GM21381 (cell line): ENCODE measurements around the gene CAPN5.
A peak's percentile ranks its signal among the peaks of the same experiment; 100 is the strongest.

ENCODE experiments used
- ATAC-seq: cut with Tn5 transposase; IDR thresholded peaks from one replicate; pipeline ENCODE4 v1.9.1; 2021; ENCODE audit warnings: mild to moderate bottlenecking, moderate library complexity; ENCODE audit not compliant: unreplicated experiment

CAPN5 gene

DNA sequence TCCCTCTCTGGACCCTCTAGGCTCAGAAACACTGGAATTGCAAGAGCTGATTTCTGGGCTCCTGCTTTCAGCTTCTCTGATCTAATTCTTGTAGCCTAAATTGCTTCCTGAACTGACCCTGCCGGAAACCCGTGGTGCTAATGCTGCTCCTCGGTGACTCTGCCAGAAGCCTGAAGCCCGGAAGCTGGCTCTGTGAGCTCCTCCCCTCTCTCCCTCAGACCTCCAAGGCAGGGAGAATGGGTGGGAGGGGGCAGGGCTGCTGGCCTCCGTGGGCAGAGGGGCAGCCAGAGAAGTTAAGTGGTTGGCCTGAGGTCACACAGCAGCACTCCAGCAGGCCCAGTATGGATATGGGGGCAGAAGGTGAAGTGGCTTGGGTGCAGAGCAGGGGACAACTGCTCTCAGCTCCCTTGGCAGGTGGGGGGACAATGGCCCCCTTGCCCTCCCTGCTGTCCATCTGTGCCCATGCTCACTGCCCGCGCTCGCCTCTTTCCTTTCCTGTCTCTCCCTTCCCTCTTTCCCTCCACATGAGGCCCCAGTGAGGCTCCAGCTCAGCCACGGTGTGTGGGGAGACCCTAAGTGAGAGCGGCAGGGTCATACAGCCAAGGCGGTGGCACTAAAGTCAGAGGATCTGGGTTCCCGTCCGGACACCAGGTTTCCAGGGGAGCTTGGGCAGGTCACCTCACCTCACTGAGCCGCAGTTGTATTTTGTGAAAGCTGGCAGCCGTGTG lies 16.2 kb downstream of the CAPN5 start:
- no peak for ATAC-seq

DNA sequence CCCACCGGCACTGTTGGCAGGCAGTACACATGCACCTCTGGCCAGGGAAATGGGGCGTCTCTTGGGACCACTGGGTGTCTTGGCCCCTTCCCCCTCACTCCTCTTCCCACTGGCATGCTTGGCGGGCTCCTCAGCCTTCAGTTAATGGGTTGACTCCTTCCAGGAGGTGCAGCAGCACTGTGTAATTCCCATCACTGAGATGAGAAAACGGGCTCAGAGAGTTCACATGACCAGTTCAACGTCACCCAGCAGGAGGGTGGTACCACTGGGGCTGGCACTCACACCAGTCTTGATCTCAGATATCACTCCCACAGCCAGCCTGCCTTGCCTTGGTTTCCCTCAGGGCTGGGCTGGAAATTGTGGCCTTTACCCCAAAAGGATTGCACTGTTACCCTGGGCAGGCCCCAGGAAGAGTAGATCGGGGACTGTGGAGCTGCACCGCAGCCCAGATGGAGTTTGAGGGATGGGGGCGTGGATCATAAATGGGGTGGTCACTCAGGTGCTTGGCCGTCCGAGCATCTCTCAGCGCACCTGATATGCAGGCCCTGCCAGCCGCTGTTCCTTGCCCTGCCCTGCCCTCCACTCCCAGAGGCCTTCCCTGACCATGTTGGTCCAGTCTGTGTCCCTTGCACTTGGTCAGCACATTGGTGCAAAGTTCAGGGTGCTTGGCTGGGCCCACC lies 16.9 kb downstream of the CAPN5 start:
- no peak for ATAC-seq

DNA sequence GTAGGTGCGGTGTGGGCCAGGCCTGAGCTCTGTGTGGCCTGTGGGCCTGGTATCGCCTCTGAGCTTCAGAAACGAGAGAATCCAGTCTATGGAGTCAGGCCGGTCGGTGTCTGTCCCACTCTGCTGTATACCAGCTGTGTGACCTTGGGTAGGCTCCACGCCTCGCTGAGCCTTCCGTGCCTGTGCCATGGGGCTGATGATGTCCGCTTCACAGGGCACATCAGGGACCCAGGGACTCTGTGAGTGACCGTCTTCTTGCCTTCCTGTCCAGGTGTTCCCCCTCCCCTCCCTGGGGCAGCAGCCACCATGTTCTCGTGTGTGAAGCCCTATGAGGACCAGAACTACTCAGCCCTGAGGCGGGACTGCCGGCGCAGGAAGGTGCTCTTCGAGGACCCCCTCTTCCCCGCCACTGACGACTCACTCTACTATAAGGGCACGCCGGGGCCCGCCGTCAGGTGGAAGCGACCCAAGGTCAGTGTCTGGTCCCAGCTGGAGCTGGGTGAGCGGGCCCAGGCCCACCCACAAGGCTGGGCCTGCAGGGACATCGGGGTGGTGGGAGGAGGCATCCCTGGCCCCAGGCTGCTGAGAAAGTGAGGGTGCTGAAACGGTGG lies 17.9 kb downstream of the CAPN5 start:
- no peak for ATAC-seq

DNA sequence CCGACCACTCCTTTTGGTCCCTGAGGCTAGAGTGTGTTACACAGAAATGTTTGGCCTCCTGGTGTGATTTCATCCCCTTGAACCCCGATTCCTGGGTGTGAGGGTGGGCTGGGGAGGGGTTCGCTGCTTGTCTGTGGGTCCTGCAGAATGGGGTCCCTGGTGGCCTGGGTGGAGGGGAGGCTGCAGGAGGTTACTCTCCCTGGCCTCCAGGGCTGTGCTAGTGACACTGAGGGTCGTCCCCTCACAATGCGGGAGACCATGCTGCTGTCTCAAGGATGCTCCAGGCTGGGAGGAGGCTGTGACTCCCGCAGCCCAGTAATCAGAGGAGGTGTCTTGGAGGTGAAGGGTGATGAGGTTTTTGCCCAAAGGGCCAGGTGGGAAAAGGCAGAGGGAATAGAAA lies 18.9 kb downstream of the CAPN5 start:
- ATAC-seq, result no peak

DNA sequence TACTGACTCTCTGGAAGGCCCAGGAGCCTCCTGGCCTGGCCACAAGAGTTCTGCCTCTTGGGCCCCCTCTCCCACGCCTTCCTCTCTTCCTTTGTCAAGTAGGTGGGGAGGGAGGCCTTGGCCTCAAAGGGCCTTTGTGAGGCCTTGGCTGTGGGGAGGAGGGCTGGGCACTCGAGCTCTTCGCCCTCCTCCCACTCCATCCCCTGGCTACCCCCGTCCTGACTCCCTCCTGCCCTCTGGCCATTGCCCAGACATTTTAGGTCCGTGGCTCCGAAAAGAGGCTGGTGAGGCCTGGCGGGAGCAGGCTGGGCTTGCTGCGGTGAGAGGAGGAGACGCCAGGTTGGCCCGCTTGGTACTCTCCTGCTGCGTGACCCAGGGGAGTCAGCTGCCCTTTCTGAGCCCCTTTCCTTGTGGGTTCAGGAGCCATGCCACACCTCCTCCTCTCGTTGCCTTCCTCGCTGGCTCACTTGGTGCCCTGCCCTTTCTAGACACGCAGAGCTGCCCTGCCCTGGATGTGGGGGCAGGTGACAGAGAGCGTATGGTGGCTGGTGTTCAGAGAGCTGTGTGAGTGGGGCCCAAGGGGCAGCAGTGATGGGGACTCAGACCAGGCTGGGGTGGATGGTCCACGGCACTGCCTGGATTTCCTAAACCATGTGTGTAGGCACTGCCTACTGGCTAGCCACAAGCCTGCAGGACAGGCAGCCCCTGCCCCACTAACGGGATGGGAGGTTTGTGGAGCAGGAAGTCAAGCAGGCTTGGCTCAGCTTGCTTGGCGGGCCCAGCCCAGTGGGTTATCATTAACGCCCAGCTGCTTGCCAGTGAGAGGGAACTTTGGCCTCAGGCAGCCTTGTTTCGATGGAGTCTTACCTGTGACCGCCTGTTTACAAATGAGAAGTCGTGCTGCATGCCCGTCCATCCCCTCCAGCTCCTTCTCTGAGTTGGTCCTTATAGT lies 20.0 kb downstream of the CAPN5 start:
- ATAC-seq, result no peak

DNA sequence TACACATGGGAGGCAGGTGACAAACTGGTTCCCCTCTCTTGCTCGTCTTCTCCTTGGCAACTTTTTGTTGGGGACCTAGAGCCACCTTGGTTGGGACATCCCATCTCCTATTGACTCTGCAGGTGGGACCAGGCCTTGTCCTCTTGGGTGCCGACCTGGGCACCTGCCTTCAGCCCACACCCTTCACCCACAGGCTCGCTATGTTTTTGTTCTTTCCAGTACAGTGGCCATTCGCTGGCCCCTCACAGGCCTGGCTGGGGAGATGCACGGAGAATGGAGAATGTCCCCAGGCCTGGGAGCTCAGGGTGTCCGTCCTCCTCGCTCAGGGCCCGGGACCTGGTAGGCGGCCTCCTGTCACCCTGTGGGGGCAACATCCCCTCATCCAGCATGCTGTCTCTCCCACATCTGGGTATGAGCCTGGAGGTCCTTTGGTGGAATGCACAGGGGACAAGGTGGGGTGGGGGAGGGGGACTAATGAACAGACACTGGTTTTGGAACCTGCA lies 21.0 kb downstream of the CAPN5 start:
- ATAC-seq, result no peak

DNA sequence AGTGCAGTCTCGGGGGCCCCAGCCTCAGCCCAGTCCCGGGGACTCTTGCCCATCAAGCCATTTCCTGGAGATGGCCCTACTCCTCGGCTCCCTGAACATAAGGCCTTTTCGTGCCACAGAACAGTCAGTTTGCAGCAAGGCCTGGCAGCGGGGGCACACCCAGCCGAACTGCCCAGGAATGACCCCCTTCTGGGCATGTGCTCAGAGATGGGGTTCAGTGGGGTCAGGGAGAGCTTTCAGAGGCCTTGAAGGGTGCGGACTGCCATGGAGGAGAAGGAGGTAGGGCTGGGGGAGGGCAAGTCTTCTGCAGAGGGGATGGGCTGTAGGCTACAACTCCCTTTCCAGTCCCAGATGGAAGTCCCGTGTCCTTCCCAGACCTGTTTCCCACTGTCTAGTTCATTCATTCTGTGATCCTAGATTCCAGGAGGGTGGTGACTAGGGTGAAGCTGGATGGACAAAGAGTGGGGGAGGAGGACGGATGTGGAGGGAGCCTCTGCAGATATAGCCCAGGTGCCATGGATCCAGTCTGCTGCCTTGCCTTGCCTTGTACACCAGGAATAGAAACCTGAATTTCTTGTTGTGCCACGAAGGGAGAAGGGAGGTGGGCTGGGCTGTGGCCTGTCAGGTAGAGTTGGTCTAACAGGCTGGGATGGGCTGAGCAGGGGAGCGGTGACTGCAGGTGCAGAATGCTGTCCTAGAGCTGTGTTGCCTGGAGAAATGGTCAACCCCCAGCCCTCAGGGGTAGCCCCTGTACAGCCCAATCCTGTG lies 21.6 kb downstream of the CAPN5 start:
- no peak for ATAC-seq

DNA sequence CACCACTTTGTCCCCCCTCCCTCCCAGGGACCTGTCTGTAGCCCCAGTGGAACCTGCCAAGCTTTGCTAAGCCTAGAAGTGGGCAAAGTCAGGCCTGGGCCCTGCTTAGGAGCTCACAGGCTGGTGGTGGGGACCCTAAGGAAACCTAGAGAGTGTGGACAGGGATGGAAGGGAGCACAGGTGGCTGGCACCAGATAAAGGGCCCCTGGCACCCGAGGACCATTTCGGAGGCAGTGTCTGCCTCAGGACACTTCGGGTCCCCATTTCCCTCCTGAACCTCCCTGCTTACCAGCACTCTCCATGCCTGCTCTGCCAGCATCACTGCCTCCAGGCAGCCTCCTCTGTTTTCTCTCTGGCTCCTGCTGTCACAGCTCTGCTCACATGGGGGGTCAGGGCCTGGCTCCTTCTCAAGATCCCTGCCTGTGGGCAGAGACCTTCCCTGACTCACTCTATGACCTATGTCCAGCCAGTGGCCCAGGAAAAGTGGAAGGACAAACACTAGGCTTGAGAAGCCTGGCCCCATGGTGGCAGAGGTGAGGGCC lies 22.3 kb downstream of the CAPN5 start:
- ATAC-seq, result no peak

DNA sequence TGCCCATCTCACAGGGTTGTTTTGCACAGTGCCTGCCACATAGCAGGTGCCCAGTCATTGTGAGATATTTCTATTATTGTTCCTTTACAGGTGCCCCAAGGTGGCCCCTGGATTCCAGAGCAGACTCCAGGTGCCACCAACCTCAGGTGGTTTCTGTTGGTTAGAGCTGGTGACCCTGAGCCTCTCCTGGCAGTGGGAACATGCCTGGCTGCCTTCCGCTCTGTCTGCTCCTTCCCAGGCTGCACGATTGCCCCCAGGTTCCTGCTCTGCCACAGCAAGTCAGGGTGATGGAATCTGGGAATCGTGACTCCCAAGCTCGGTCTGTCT lies 23.2 kb downstream of the CAPN5 start:
- no peak for ATAC-seq

DNA sequence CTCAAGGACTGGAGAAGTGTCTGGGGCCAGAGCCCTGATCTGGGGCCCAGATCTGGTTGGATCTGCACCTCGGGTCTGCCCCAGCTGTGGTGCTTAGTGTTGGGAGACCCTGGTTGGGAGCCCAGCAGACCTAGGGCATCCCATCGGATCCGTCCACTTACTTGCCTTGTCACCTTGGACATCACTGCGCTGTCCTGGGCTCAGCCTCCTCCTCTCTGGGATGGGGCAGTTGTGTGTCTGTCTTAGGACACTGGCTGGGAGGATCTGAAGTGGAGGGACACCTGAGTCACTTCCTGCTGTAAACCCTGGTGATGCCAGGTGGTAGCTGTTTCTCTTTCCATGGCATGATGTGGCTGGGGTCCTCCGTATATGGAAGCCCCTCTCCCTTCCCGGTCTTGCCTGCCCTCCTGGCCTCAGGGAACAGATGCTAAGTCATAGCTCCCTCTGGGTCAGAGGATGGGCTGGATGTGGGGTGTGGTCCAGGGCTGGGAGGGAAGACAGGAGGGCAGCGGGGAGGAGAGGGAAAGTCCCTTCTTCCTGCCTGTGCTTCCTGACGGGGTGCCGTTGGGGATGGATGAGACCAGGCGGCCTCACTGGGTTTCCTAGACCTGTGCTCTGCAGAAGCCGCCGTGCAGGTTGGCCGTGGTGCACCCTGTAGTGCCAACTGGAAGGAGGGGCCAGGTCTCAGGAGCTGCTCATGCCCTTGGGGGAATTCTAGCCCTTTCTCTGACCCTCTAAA lies 23.8 kb downstream of the CAPN5 start:
- no peak for ATAC-seq

DNA sequence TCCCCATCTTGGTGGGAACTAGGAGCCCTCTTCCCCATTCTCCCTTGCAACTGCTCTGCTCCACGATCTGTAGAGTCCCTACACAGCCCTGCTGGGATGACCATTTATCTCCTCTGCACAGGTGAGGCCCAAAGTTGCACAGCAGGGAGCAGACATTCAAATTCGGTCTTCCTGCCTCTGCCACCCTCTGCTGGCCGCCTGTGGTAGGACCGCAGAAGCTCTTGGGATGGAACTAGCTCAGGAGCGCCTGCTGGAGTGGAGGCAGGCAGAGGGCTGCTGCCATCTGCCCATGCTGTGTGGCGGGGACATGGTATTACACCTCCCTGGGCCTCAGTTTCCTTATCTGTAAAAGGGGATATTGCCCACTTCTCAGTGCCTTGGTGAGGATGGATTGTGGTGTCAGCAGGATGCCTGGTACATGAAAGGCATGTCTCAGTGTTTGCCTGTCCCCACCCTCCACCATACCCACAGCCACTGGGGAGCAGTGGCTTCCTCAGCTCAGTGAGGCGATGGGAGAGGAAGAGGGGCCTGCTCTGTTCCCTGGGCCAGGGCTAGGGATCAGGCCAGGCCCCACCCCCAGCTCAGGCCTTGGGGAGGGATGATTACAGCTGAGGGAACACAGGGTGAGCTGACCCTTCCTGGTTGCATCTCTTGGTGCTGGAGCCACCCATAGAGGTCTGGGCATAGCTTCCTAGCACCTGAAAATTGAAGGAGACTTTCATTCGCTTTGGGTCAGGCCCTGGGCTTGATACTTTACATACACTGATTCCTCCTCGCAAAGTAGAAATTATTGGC lies 24.6 kb downstream of the CAPN5 start:
- ATAC-seq, result peak; percentile 75

DNA sequence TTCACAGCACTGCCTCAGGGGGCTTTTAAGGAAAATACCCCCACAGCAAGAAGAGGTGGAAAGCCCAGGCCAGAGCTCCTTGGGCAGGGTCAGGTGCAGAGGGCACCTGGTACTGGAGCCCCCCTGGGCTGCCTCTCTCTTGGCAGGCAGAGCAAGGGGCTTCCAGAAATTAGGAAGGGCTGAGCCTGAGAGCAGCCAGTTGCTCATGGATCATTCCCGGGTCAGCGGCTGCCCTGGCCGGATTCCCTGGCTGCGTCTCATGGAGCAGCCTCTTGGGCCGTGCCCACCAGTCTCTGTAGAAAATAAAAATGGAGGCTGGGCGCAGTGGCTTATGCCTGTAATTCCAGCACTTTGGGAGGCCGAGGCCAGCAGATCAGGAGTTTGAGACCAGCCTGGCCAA lies 25.6 kb downstream of the CAPN5 start:
- ATAC-seq, result no peak

DNA sequence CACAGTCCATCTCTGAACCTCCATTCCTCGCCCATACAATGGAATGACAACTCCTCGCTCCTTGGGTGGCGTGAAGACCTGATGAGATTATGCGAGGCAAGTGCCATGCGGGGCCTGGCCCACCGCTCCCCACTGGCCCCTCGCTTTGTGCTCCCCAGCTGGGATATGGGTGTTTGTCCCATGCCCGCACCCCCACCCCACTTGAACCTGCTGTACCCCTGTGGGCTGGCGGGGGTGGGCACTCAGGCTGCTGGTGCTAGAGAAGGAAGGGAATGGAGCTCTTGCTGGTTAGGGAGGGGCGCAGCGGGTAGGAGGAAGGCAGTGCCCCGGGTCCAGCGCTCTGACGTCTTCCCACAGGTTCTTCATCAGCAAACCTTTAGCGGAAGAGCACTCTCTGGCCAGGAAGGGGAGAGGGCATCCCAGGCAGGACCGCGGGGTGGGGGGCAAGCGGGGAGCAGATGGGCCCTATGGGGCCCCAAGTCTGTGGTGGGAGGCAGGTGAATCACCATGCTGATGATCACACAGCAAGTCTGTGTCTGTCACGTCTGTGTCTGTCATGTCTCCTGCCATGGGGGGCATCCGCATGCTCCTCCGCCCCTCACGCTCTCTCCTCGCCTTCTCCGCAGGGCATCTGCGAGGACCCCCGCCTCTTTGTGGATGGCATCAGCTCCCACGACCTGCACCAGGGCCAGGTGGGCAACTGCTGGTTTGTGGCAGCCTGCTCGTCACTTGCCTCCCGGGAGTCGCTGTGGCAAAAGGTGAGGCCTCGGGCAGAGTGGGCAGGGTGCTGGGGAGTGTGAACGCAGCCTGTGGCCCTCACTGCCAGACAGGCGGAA lies 26.5 kb downstream of the CAPN5 start:
- ATAC-seq, result no peak

DNA sequence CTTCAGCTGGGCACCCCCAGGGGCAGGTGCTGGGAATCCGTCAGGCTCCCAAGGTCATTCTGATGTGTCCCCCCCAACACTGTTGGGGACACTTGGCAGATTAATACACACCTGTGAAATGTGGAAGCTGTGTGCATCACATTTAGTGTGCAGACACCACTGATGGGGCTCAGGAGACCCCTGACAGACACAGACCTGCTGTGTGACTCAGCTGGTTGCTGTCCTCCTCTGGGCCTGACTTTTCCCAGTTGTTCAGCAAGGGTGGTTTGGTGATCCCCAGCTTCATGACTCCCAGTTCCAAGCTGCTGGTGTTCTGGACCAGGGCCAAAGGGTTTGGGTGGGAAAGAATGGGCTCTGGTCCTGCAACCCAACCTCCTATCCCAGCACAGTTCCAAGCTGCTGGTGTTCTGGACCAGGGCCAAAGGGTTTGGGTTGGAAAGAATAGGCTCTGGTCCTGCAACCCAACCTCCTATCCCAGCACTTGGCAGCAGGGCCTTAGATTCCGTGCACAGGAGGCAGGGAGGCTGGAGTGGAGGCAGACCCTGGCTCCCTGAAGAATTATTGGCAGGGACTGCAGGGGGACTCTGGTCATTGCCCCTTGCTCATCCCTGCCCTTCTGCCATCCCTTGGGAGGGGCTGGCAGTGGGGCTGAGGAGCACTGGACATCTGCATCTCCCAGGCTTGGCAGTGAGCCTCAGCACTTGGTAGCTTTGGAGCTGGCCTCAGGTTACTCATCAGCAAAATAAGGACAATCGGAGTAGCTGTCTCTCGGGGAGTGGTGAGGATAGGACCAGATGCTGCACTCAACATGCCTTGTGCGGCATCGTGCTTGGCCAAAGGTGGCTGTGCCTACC lies 27.4 kb downstream of the CAPN5 start:
- ATAC-seq, result no peak

DNA sequence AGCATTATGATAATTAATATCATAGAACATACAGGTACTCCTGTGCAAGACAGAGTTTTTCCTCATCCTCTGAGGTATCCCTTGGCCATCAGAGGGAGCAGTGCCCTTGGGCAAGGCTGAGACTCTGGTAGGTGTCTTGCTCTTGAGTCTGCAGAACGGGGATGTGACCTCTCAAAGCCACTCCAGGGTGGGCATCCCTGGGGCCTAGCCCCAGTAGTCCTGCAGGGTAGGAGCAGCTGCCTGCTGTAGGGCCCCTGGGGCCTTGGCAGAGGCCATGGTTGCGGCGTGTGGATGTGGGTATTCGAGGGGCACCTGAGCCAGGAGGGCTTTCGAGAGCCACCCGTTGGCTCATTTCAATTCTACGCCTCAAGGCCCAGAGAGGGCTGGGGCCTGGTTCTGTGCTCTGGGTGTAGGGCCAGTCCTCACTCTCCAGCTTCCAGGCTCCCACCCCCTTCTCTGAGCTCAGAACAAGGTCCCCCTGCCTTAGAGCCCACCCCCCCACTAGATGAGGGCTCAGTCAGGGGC lies 28.1 kb downstream of the CAPN5 start:
- ATAC-seq, result no peak
